22Rv1 (cell line): ENCODE measurements around the gene CREB3L4.
A peak's percentile ranks its signal among the peaks of the same experiment; 100 is the strongest.

ENCODE experiments used
- H3K27ac ChIP-seq: fragments of 450-650 bp; 2 replicates; pipeline ENCODE4 v1.5.1; 2017
- CTCF ChIP-seq: fragments of 450-650 bp; IDR thresholded peaks from 2 replicates; pipeline ENCODE4 v1.5.1; 2017; ENCODE audit warnings: mild to moderate bottlenecking
- ZFX ChIP-seq: fragments of 450-650 bp; IDR thresholded peaks from 2 replicates; pipeline ENCODE4 v1.6.1; 2017; ENCODE audit warnings: antibody characterized with exemption, borderline replicate concordance

CREB3L4 gene

DNA sequence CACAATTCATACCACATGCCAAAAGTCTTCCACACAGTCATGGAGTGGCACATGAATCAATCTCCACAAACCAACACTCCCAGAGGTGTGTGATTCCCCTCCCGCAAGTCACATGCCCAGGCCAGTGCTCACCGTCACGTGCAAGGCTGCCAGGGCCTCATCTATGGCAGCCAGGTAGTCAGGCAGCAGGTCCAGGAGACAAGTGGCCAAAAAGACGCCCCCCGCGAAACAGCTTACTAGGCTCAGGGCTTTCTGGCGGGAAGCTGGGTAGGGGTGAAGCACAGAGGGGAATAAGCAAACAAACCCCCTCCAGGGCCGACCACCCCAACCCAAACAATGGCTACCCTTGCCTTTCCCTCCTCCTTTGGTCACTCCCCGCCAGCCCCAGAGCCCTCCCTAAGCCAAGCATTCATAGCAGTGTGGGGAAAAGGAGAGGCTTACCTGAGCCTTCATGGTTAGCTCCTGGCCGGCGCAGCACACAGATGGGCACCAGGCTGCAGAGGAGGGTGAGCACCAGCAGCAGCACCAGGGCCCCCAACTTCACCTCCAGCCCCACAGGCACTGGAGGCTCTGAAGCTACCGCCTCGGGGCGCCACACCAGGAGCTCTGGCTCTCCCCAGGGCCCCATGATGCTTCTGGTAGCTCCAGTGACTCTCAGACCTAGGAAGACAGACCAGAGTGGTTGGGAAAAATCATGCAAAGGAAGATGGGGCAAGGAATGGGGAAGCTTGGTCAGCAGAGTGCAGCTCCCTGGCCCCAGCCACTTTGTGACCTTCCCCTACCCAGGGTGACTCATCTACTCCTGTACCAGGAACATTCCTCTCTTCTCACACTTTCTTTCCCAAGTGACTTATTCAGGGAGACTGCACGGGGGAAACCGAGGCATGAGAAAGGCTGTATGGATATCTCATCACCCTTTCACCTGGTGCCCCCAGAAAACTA lies 5.3 kb upstream of the CREB3L4 start:
- TF ChIP-seq ZFX, result no peak
- TF ChIP-seq CTCF, result no peak
- H3K27ac ChIP-seq, result peak overlapping the region; percentile 100

GRCh38 chr1:153963030-153963849 lies 4.5 kb upstream of the CREB3L4 start, which contains the start of gene SLC39A1:
Gene SLC39A1, minus strand, starts transcription at chr1:153963537. Its CDS starts 822 bp downstream, at chr1:153962715.
- TF ChIP-seq ZFX (no peak), CTCF (no peak)
- H3K27ac ChIP-seq, result peak within 1 kb of the TSS; percentile 100

DNA sequence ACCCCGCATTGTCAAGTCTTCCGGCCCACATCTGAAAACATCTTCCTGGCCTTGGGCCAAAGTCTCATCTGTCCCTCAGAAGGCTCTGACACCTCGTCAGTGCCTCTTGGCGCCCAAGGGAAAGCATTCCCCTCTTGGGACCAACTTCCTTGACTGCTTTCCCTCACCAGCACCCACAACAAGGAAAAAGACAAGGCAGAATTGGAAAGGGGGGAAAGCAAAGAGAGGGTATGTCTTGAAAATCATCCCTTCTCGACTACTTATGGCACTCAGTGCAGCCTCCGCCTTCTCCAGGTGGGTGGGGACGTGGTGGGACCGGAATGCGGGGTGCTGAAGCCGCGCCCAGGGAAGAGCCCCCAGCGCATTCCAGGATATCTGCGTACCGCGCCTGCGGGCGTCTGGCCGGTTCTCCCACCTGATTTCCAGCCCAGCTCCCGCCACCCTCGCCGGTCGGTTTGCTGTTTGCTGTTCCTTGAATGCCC lies 3.8 kb upstream of the CREB3L4 start:
- TF ChIP-seq CTCF (no peak), ZFX (no peak)
- H3K27ac ChIP-seq, result peak overlapping the region; percentile 100

DNA sequence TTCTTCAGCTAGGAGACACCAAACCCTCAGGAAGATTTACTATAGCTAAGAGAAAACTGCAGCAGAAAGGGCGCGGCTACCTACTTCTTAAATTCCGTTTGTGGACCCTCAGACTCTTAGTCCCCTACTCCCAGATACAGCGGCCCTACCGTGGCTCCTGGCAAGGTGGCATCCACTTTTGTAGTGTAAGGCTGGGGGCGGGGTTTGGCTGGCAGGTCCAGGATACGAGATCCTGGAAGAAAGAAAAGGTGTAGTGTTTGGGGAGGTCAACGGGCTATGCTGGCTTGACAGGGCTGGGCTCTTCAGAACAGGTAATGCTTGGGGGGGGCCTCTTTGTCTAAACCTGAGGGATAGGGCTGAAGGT lies 280 bp downstream of the CREB3L4 start:
- peak; percentile 21; the same call in 1 of the 2 replicates for TF ChIP-seq CTCF
- TF ChIP-seq ZFX, result no peak
- peak overlapping the region; percentile 100 for H3K27ac ChIP-seq

- H3K27ac ChIP-seq, result peak overlapping the region; percentile 100
- no peak for TF ChIP-seq ZFX
- no peak for TF ChIP-seq CTCF
These were observed 706 bp downstream of the CREB3L4 start for GRCh38 chr1:153968408-153968807.

DNA sequence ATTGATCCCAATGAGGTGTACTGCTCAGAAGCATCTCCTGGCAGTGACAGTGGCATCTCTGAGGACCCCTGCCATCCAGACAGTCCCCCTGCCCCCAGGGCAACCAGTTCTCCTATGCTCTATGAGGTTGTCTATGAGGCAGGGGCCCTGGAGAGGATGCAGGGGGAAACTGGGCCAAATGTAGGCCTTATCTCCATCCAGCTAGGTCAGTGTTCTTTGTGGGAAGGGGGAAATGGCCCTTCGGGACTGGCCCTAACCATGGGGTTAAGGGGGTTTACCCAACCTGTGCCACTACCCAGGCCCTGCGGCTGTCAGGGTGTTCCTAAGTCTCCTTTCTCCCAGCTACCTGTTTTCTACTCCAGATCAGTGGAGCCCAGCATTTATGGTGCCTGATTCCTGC lies 1.3 kb downstream of the CREB3L4 start:
- peak overlapping the region; percentile 100 for H3K27ac ChIP-seq
- no peak for TF ChIP-seq CTCF
- TF ChIP-seq ZFX, result no peak
